HG02981 (cell line): ENCODE results near the gene DOCK1.

Experiments used
- ATAC-seq: cut with Tn5 transposase; IDR thresholded peaks from one replicate; pipeline ENCODE4 v1.9.1; 2021; ENCODE audit warnings: mild to moderate bottlenecking, moderate library complexity; ENCODE audit not compliant: unreplicated experiment

Gene DOCK1

DNA sequence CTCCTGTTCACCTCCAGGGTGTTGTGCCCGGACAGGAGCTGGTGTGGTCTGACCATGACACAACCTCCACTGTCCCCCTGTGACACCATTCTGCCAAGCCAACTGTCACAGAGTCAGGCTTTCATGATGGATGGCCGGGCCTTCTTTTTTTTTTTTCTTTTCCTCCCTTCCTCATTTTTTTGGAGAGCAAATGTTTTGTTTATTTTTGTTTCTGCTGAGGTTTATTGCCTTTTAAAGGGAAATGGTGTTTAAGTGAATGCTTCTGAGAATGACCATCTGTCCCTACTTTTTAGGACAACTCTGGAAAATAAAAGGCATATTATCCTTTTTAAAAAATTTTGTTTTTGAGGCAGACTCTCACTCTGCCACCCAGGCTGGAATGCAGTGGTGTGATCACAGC lies 528.8 kb downstream of the DOCK1 start:
- no peak for ATAC-seq

GRCh38 chr10:127435246-127435645 lies 530.0 kb downstream of the DOCK1 start:
- no peak for ATAC-seq

- ATAC-seq = no peak
Observed at GRCh38 chr10:127440371-127440770, 535.1 kb downstream of the DOCK1 start.

DNA sequence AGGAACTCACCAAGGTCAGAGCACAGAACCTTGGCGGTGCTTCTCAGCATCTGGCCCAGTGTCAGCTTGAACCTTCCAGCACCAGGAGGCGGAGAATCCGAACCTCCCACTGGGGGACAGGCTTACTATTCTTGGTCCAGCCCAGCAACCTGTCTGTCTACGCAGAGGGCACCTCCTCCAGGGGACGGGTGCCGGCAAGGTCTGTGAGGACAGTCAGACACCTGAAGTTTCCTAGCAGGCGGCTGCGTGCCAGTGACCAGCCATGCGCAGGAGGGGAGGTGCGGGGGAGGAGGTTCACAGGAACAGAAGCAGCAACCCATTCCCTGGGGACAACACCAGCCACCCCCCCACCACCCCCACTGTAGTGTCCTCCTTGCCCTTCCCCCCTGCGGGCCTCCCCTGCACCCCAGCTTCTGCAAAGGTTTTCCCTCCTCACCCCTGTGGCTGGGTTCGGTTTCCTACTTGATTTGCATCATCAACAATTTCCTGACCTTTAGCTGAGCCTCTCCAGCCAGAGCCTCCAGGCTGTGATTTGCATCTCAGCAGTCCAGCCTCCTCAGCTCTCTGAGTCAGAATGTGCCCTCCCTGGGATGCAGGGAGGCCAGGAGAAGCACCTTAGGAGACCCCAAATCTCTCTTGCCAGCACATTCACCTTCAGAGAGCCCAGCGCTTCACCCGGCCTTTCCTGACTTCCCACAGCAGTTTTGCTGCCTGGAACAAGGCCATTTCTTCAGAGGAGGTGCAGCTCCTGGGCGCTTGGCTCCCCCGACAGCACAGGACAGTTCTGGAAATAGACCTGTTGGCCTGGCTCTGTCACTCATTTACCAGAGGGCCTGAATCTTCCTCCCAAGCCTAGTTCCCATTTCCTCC lies 536.4 kb downstream of the DOCK1 start:
- no peak for ATAC-seq

- no peak for ATAC-seq
Observed at GRCh38 chr10:127442220-127442525, 536.9 kb downstream of the DOCK1 start.

- no peak for ATAC-seq
Observed at GRCh38 chr10:127444155-127444554, 538.9 kb downstream of the DOCK1 start.

GRCh38 chr10:127447197-127447596 lies 542.0 kb downstream of the DOCK1 start:
- ATAC-seq = no peak

DNA sequence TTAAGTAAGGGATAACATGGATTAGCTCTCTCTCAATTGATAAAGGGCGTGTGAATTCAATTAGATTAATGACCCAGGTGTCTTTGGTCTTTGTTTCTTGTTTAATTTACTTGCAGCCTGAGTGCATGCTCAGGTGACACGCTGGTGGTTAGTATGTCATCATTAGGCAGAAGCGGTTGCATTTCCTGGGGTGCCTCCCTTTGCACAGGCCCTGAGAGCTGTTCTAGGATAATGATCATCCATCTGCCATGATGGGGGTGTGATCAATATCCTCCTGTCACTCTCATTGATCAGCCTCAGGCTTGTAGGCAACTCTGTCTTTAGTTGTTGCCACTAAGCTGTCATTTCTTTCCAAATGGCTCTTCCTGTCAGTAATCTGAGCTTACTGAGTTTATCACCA lies 544.3 kb downstream of the DOCK1 start:
- ATAC-seq = no peak

GRCh38 chr10:127450644-127451043 lies 545.4 kb downstream of the DOCK1 start:
- no peak for ATAC-seq

DNA sequence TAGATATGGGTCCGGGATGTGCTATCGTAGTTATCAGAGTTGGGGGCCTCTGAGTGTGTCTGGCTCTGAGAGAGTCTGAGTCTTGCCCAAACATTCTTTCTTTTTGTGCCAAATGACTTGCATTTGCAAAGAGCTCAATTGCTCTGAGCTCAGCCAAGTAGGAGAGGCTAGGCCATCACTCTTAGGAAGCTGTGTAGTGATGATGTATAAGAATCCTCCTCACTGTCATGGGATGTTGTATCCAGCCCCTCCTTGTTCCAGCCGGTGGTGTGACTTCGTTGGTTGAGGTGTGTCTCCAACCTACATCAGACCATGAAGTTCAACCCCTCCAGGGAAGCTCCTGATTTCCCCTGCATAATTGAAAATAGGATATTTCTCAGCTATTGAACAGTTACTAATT lies 546.4 kb downstream of the DOCK1 start:
- no peak for ATAC-seq

GRCh38 chr10:127452568-127452967 lies 547.3 kb downstream of the DOCK1 start:
- ATAC-seq = no peak

DNA sequence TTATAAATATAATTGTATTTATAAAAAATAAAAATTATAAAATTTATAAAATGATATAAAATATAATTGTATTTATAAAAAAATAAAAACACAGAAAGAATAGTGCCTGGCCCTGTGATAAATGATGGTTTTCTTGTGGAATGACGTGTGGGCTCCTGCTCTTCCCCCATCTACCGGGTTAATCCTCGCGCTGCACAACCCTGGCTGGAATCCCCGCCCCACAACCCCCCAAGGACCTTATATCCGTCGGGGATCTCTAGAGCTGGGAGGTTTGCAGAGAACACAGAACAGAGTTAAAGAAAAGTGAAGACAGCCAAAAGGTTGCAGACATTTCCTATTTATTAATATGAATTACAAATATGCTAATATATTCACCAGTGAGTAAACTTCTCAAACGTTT lies 548.5 kb downstream of the DOCK1 start:
- ATAC-seq = no peak

DNA sequence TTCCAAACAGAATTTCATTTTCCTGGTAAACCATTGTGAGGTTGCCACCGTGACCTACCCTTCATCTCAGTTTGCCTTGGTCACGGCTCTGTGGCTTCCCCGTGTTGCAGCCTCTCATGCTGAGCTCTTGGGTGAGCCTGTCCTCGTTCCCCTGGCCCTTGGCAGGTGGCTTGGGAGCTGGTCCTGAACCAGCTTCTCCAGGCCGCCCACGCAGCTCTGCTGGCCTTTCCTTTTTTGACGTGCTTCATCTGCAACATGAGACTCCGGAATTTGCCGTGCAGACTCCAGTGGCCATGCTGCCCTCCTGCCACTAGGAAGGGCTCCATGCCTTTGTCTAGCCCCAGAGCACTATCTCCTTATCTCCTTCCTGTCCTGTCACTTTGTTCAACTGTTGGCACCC lies 550.9 kb downstream of the DOCK1 start:
- ATAC-seq = no peak

DNA sequence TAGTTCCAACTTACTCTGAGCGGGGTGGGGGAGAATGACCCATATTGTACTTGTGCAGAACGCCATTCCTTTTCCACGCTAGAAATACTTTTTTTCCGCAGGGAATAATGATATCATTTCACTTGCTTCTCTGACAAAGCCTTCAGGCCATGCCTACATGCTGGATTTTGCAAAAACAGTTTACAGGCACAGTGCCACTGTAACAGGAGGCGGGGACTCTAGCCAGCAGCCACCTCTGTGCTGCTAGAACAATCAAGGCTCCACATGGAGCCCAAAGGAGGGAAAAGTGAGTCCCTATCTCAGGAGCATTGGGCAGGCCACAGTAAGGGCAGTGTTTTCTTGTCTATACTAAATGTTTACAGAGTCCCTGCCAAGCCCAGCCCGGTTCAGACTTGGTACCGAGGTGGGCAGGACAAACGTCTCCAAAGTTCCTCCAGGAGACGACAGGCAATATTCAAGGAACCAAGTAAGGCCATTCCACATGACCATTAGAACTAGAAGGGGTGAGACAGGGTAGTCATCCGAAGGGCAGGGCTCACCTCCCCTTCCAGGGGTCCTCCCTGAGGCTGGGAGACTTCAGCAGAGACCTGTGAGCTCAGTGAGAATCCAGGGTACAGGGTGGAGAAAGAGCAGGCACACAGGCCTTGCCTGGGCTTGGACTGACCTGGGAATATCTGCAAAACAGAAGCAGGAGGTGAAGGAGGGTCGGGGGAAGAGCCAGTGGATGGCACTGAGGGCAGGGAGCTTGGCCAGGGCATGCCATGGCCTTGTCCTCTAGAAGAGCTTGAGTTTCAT lies 553.0 kb downstream of the DOCK1 start:
- no peak for ATAC-seq

GRCh38 chr10:127458829-127459228 lies 553.6 kb downstream of the DOCK1 start:
- ATAC-seq = no peak

- no peak for ATAC-seq
Observed at GRCh38 chr10:127459918-127460317, 554.7 kb downstream of the DOCK1 start.

- no peak for ATAC-seq
Observed at GRCh38 chr10:127462643-127463295, 557.5 kb downstream of the DOCK1 start.

- no peak for ATAC-seq
Observed at GRCh38 chr10:127463548-127463947, 558.3 kb downstream of the DOCK1 start.

DNA sequence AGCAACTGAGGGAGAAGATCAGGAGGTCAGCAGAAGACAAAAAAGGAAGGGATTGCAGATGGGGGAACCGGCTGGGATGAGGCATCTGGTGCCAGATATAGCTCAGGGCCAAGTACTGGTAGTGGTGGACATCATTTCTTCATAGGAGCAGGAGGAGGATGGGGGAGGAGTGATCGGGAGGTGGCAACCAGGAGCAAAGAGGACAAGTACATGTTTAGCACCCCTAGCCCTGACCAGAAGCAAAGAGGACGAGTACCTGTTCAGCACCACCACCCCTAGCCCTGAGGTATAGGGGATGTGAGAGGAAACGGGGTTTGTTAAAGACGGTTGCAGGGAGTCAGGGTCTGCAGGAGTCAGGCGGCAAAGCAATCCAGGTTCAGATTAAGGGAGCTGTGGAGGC lies 559.3 kb downstream of the DOCK1 start:
- ATAC-seq = no peak

GRCh38 chr10:127467811-127468210 lies 562.6 kb downstream of the DOCK1 start:
- no peak for ATAC-seq

DNA sequence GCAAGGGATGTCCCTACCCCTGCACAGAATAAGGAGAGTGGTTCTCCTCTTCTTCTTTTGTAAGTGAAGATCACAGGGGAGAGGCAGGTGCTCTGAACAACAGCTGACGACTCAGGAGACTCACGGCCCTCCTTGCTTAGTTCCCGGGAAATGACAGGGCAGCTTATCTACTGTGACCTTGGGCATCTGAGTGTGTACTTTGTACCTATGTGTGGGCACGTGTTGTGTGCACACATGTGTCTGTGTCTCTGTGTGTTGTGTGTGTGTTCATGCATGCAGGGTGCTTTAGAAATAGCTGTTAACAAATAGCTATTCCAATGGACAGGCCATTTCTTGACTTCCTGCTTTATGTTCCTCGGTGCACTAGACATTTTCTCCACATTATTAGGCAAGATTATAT lies 563.4 kb downstream of the DOCK1 start:
- no peak for ATAC-seq

DNA sequence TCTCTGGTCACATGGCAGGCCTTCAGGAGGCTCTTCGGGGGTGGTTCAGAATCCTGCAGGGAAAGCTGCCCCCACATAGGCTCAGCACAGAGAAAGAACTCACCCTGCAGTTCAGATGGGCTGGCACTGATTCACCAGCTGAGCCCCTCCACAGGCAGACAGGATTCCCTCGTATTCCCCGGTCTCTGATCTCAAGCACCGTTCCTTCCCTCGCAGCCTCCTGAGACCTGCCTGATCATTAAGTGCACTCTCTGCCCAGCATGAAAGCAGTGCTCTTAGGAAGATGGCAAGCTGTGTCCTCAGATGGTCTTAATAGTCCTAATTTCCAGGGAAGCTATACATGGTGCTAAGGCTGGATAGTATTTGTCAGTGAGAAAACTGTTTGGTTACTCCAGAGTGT lies 565.7 kb downstream of the DOCK1 start:
- no peak for ATAC-seq
